ENCODE results near the gene CFAP107.

CFAP107 gene

DNA sequence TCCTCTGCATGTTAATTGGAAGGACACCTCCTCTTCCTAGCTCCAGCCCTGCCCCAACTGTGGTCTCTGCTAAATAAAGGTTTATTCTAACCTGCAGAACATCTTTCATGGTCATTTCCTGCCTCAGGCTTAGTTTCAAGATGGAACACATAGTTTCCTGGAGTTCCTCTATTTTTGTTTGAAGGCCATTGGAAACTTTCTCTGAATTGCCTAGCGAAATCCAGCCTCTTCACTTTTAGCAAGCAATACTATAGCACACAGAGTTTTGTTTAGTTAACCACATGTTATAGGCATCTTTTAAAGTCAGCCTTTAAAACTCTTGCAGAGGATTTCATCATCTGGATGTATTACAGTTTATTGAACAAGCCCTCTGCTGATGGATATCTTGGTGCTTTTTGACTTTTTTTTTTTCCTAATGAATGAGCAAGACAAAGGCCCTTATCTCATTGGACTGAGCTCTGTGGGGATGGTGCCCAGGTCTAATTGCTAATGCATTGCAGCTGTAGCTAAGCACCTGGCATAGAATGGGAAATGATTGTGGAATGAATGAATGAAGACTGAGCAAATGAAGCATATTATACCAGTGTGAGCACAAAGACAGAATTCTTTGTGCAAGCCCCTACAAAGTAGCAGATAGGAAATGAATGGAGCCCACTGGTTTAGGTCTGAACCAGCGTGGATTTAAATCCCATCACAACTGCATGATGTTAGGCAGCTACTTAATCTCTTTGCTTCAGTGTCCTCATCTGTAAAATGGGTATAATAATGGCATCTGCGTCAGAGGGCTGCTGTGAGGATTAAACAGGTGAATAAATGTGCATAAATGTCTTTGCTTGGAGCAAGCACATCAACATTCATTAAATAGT lies 641 bp upstream of the CFAP107 start:
- DNase-seq = no peak

DNA sequence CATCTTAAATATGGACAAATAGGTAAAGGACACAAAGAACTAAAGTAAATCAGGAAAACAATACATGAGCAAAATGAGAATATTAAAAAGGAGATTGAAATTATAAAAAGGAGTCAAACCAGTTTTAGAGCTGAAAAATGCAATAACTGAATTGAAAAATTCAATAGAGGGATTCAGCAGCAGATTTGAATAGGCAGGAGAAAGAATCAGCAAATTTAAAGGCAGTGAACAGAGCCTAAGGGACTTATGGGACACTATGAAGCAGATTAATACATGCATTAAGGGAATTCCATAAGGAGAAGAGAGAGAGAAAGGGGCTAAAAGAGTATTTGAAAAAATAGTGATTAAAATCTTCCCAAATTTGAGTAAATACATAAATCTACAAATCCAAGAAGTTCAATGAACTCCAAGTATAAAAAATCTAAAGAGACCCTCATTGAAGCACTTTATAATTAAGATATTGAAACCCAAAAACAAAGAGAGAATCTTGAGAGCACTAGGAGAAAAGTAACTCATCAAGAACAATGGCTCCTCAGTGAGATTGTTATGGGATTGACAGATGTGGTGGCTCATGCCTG lies 2.9 kb downstream of the CFAP107 start:
- no peak for DNase-seq

DNA sequence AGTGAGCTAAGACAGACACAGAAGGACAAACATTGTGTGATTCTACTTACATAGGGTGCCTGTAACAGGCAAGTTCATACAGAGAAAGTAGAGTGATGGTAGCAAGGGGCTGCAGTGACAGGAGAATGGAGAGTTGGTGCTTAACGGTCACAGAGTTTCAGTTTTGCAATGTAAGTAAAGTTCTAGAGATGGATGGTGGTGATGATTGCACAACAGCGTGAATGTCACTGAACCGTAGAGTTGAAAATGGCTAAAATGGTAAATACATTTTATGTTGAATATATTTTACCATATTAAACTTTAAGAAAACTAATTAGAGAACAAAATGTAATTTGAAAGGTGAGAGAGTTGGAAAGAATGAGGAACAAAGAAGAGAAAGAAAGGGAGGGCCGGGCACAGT lies 8.7 kb downstream of the CFAP107 start:
- DNase-seq = no peak

- no peak for DNase-seq
Measured at GRCh38 chr1:12756273-12756672, 10.3 kb downstream of the CFAP107 start.

GRCh38 chr1:12756768-12757413 lies 10.9 kb downstream of the CFAP107 start:
- no peak for DNase-seq

DNA sequence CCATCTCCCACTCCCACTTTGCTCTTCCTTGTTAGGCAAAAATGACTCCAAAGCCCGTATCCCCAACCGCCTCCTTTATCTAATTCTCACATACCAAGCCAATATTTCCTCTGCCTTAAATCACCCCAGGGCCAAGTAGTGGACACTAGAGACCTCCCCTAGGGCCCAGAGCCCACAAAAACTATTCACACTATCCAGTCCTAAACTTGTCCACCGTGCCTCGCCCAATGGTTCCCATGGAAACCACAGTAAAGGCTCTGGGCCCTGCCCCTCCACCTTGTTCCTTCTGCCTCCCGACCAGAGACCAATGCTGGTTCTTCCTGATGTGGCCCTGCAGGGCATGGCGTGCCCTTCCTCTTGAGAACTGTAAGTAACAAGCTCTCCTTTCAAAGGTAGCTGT lies 11.8 kb downstream of the CFAP107 start:
- DNase-seq = no peak

DNA sequence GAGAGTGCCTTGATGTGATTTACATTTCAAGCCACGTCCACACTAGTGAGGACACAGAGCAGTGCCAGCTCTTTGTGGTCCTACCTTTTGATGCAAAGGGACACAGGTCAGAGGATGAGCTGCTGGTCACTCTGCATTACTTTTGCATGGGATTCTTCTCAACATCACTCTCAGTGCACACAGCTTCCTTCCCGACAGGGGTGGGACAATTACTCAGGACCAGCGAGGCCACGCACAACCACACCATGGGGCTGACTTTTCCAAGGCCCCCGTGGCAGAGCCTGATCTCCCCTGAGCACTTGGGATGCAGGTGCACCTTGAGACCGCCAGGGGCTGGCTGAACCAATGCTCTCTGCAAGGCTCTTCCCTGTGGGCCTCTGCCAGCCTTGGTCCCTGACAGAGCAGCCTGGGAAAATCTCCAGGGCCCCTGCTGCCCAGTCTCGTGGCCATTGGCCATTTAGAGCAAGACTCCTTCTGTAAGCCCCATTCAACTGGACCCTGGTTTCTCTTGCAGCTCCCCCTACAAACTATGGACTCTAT lies 14.3 kb downstream of the CFAP107 start:
- DNase-seq = no peak

DNA sequence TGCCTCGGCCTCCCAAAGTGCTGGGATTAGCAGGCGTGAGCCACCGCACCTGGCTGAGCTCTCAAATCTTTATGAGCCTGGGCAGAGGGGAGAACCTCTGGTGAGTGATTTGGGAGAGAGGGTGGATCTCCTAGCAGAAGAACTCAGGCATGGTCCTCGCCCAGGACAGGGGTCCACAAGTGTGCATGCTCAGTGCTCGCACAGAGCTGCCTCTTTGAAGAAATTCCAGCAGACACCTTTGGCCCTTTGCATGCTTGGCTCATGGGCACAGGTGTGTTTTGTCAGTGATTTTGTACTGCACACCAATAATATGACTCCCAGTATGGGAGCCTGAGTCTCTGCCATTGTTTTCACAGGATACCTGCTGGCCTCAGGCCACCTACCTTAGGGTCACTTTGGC lies 15.8 kb downstream of the CFAP107 start:
- no peak for DNase-seq

DNA sequence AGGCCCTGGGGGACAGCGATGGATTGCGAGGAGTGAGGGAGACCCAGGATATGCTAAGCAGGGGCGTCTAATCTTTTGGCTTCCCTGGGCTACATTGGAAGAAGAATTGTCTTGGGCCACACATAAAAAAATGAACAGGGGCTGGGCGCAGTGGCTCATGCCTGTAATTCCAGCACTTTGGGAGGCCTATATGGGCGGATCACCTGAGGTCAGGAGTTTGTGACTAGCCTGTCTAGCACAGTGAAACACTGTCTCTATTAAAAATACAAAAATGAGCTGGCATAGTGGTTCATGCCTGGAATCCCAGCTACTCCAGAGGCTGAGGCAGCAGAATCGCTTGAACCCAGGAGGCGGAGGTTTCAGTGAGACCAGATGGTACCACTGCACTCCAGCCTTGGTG lies 16.8 kb downstream of the CFAP107 start:
- DNase-seq = no peak

DNA sequence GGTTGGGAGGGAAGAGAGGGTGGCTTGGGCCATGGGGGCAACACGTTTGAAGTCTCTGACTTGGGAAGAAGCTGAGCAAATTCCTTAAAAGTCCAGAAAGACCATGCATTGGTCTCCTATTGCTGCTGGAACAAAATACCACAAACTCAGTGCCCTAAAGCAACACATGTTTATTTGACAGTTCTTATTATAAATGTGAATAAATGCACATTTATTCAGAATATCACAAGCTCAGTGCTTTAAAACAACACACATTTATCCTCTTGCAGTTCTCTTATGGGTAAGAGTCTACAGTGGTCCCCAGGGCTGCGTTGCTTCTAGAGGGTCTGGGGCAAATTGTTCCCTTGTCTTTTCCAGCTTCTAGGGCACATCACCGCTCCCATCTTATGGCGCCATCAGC lies 17.5 kb downstream of the CFAP107 start:
- no peak for DNase-seq

- no peak for DNase-seq
Measured at GRCh38 chr1:12764016-12764415, 18.0 kb downstream of the CFAP107 start.

- no peak for DNase-seq
Measured at GRCh38 chr1:12769031-12769430, 23.0 kb downstream of the CFAP107 start.

DNA sequence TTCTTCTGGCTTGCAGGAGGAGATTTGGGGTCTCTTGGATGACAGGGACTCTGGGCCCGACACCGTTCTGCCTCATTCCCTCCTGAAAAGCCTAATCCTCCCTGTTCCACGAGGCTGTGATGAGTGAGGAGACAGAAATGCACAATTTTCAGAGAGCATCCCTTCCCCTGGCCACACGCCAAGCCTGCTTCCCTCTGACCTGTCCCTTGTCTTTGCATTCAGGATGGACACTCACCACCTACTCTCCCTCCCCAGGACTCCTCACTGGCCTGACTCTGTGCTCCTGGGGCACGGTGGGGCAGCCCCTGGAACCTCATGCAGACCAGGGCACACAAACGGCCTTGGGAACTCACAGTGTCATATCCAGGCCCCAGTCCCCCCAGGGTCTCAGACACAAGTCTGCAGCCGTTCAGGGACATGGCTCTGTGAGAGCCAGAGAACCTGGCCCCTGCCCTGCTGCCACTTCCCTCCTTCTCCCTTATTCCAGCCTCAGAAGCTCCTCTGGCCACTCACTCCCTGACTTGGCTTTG lies 24.0 kb downstream of the CFAP107 start:
- DNase-seq = no peak

GRCh38 chr1:12770620-12771019 lies 24.6 kb downstream of the CFAP107 start:
- DNase-seq = no peak

DNA sequence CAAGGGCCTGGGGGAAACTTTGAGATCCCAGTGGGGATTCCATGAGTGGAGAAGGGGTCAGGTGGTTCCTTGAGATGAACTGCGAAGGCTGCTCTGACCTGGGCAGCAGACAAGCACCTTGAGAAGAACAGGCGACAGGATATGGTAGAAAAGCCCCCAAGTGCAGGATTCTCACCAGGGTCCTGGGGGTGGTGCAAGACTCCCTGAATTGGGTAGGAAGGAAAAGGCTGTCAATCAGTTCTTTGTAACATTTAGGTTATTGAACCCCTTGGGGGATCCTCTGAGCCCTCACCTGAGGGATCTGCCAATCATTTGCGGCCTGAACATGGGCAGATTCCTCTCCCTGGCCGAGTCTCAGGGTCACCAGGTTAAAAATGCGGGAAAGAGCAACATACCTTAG lies 25.2 kb downstream of the CFAP107 start:
- DNase-seq = no peak

GRCh38 chr1:12772520-12772919 lies 26.5 kb downstream of the CFAP107 start:
- no peak for DNase-seq

- no peak for DNase-seq
Measured at GRCh38 chr1:12773438-12773837, 27.4 kb downstream of the CFAP107 start, which contains the start of gene PRAMEF12. Gene PRAMEF12, plus strand, starts transcription at chr1:12773738. Its CDS starts 1,130 bp downstream, at chr1:12774868.

DNA sequence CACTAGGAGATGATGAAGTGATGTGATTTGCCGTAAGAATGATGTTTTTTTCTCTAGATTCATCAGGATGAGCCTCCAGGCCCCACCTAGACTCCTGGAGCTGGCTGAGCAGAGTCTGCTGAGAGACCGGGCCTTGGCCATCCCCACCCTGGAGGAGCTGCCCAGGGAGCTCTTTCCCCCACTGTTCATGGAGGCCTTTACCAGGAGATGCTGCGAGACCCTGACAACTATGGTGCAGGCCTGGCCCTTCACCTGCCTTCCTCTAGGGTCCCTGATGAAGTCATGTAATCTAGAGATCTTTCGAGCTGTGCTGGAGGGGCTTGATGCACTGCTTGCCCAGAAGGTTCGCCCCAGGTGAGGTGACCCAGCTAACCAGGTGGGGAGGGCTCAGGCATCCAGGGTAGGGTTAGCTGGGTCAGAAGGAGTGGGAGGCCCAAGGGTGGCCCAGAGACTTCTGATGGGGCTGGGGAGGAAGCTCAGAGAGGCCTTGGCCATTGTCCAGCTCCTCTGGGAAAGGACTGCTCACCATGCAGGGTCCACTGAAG lies 28.9 kb downstream of the CFAP107 start:
- DNase-seq = no peak

- no peak for DNase-seq
Measured at GRCh38 chr1:12775443-12775842, 29.4 kb downstream of the CFAP107 start.

GRCh38 chr1:12776801-12777557 lies 31.0 kb downstream of the CFAP107 start:
- no peak for DNase-seq

- DNase-seq = no peak
Measured at GRCh38 chr1:12778061-12778460, 32.1 kb downstream of the CFAP107 start.

DNA sequence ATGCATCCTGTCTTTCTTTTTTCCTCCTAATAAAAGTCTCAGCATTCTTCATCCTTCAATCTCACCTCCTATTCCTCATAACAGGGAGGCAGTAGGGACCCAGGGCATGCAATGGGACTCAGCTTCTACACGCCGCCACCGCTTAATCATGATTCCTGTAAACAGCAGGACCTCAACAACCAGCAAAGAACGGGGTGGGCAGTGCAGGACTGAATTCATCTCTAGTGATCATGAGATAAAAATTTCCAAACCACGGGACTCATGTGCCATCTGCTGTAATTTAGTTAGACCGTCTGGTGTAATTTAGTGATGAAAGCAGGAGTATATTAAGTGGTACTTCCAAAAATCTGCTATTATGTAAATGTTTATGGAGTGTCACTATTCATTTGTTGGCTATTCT lies 32.9 kb downstream of the CFAP107 start:
- DNase-seq = no peak
